Posterior vena cava (tissue), 2 donors: ENCODE results near the gene CDKN2B. TPM values are rescaled to one million over a fixed set of nuclear protein-coding genes. Genes with fewer than 3 reads are reported as not detected.
"Not testable (repeated sequence)": the region's sequence is repeated elsewhere in the genome, so short reads cannot be mapped to it uniquely, and the experiment has no call there.

Source experiments
- DNase-seq: peaks from one replicate; pipeline ENCODE4 v3.0.0-alpha.2; 2020; ENCODE audit warnings: low spot score
- intact Hi-C, 2 donors: fragments of 100-400 bp; cut with DNase I; formaldehyde crosslinking; loops; one replicate each; pipeline versions ENCODE4 v1.14.1 to v1.14.2; 2022 to 2023
- total RNA-seq, 2 donors: library from RNA; stranded (reverse); fragmentation: NEBNext Ultra II Directional; extraction: Animal tissue kit (Norgen Biotek cat#: 25700); gene quantifications; one replicate each; pipeline ENCODE4 v1.2.1, GENCODE V29; 2021
- donor health status: DM: yes; HTN: yes; CAD: no.
- donor health status: DM: yes; HTN: yes; CAD: no.

CDKN2B gene
- total RNA-seq, 2 donors from 2014 or later, result 7.1 to 8.2 TPM

GRCh38 chr9:21982391-21982790, 26.7 kb downstream of the CDKN2B start:
- DNase-seq, result no peak
- intact Hi-C loops, result no loop called here

GRCh38 chr9:21976334-21976875, 32.7 kb downstream of the CDKN2B start:
- intact Hi-C loops, result no loop called here
- no peak for DNase-seq

GRCh38 chr9:21974722-21975409, 34.2 kb downstream of the CDKN2B start:
- intact Hi-C loops, result no loop called here
- DNase-seq, result no peak

- no peak for DNase-seq
- intact Hi-C loops, result no loop called here
Measured at GRCh38 chr9:21974343-21974721, 34.8 kb downstream of the CDKN2B start.

GRCh38 chr9:21972361-21972760, 36.7 kb downstream of the CDKN2B start:
- DNase-seq, result no peak
- intact Hi-C loops, result no loop called here

- no peak for DNase-seq
- intact Hi-C loops, result no loop called here
Measured at GRCh38 chr9:21970800-21971640, 38.1 kb downstream of the CDKN2B start.

- DNase-seq, result no peak
- intact Hi-C loops, result no loop called here
Measured at GRCh38 chr9:21969951-21970799, 38.9 kb downstream of the CDKN2B start.

- no peak for DNase-seq
- intact Hi-C loops, result no loop called here
Measured at GRCh38 chr9:21969011-21969940, 39.8 kb downstream of the CDKN2B start.

GRCh38 chr9:21968331-21969010, 40.6 kb downstream of the CDKN2B start:
- intact Hi-C loops, result no loop called here

GRCh38 chr9:21967702-21968101, 41.4 kb downstream of the CDKN2B start:
- no peak for DNase-seq
- intact Hi-C loops, result no loop called here

More at GRCh38 chr9:21968331-21969010, 40.6 kb downstream of the CDKN2B start:
- no peak for DNase-seq

- intact Hi-C loops, result no loop called here
- no peak for DNase-seq
Measured at GRCh38 chr9:21967169-21967568, 41.9 kb downstream of the CDKN2B start.

GRCh38 chr9:21966140-21966851, 42.8 kb downstream of the CDKN2B start:
- intact Hi-C loops, result no loop called here
- DNase-seq, result no peak

- intact Hi-C loops, result no loop called here
- DNase-seq, result peak; percentile 84
Measured at GRCh38 chr9:21965401-21965951, 43.6 kb downstream of the CDKN2B start.

- DNase-seq, result no peak
- intact Hi-C loops, result no loop called here
Measured at GRCh38 chr9:21964925-21965385, 44.1 kb downstream of the CDKN2B start.

- intact Hi-C loops, result no loop called here
- no peak for DNase-seq
Measured at GRCh38 chr9:21961569-21961968, 47.5 kb downstream of the CDKN2B start.

GRCh38 chr9:21959268-21959667, 49.8 kb downstream of the CDKN2B start:
- intact Hi-C loops, DNase-seq: not testable (repeated sequence)

GRCh38 chr9:21958833-21959232, 50.3 kb downstream of the CDKN2B start:
- DNase-seq, result no peak
- intact Hi-C loops, result no loop called here
